ENCODE data around the gene RSPH6A.

Gene RSPH6A

GRCh38 chr19:45779231-45780145 lies 35.6 kb downstream of the RSPH6A start:
- peak; percentile 80 for DNase-seq

DNA sequence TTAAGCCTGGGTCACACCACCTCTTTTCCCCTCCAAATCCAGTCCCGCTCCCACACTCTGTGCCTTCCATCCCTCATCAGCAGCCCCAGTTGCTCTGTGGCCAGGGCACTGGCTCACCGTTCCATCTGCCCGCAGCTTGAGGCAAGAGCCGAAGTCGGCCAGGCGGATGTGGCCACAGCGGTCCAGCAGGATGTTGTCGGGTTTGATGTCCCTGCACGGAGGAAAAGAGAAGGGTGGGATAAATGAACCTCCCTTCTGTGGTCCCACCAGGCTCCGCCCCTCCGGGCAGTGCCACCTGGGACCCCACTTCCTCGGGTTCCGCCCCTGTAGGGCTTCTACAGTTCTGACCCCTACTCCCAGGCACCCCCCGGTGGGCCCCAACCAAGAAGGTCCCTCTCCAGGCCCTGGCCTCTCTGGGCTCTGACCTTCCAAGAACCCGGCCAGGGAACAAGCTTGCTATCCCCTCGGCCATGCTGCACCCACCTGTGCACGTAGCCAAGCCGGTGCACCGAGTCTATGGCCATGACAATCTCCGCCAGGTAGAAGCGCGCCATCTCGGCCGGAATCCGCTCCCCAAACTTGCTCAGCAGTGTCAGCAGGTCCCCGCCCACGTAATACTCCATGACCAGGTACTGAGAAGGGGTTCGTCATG lies 37.0 kb downstream of the RSPH6A start:
- DNase-seq, result peak; percentile 27

DNA sequence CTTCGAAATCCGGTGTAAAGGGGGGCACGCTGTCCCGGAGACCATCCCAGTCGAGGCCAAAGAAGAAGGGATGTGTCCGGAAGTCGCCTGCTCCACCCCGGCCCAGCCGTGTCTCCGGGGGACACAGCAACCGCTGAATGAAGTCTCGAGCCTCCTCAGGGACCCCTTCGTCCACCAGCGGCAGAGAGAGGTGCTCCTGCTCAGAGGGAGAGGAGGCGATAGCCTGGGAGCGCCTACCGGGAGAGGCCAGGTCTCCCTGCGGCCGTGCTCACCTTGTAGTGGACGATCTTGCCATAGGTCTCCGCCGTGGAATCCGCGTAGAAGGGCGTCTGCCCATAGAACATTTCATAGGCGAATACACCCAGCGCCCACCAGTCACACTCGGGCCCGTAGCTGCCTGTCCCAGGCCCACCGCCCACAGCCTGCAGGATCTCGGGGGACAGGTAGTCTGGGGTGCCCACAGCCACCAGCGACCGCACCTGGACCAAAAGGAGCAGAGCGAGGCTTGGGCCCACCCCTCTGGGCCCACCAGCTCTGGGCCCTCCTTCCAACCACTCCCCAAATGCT lies 37.6 kb downstream of the RSPH6A start:
- DNase-seq, result no peak

GRCh38 chr19:45774765-45775164 lies 40.3 kb downstream of the RSPH6A start:
- DNase-seq, result no peak

DNA sequence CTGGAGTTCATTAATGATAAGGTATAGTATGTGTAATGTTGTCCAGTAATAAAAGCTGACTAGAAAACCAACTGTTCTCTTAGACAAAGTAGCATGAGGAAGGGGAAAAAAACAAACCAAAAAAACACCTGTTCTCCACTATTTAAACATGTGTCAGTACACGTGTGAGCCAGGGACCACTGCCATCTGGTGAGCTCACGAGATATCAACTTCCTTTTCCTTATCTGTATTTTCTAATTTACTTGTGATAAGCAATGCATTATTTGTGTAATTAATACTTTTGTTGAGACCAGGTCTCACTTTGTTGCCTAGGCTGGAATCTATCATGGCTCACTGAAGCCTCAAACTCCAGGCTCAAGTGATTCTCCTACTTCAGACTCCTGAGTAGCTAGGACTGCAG lies 41.7 kb downstream of the RSPH6A start:
- DNase-seq, result peak; percentile 8

GRCh38 chr19:45772912-45773311 lies 42.2 kb downstream of the RSPH6A start:
- peak; percentile 21 for DNase-seq

GRCh38 chr19:45772130-45772840 lies 42.8 kb downstream of the RSPH6A start:
- DNase-seq, result peak; percentile 30

DNA sequence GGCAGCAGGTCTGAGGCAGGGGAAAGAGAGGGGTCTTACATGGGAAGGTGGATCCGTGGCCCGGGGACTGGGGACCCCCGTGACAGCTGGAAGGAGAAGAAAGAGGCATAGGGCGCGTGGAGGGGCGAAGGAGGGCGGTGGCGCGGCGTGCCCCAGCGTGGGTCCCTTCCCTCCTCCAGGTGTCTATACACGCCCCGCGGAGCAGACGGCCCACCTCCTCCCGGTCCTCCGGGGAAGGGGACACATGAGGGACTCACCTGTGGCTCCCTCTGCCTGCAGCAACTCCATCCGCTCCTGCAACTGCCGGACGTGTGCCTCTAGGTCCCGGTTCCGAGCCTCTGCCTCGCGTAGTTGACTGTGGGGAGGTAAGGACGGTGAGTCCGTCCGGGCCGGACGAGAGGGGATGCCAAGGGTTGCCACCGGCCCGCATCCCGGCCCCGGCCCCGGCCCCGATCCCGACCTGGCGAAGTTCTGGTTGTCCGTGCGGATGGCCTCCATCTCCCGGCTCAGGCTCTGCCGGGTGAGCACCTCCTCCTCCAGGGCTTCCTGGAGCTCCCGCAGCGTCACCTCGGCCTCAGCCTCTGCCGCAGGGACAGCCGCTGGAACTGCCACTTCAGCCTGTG lies 43.7 kb downstream of the RSPH6A start:
- DNase-seq, result peak; percentile 48

DNA sequence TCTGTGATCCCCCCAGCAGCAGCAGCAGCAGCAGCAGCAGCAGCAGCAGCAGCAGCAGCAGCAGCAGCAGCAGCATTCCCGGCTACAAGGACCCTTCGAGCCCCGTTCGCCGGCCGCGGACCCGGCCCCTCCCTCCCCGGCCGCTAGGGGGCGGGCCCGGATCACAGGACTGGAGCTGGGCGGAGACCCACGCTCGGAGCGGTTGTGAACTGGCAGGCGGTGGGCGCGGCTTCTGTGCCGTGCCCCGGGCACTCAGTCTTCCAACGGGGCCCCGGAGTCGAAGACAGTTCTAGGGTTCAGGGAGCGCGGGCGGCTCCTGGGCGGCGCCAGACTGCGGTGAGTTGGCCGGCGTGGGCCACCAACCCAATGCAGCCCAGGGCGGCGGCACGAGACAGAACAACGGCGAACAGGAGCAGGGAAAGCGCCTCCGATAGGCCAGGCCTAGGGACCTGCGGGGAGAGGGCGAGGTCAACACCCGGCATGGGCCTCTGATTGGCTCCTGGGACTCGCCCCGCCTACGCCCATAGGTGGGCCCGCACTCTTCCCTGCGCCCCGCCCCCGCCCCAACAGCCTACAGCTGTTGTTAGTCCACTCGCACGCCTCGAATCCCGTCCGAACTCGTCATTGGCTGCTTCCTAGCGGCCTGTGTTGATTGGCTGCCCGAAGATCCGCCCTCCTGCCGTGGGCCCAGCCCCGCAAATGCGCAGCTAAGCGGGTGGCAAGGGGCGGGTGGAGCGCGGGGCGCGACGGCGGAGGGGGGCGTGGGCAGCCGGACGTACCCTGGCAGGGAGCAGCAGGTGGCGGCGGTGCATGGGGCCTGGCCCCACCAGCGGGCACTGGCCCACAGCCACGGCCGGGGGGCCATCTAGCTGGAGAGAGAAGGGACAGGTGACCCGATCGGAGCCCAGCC lies 44.7 kb downstream of the RSPH6A start:
- DNase-seq, result peak; percentile 98

DNA sequence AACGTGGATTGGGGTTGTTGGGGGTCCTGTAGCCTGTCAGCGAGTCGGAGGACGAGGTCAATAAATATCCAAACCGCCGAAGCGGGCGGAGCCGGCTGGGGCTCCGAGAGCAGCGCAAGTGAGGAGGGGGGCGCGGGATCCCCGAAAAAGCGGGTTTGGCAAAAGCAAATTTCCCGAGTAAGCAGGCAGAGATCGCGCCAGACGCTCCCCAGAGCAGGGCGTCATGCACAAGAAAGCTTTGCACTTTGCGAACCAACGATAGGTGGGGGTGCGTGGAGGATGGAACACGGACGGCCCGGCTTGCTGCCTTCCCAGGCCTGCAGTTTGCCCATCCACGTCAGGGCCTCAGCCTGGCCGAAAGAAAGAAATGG lies 45.3 kb downstream of the RSPH6A start:
- no peak for DNase-seq

DNA sequence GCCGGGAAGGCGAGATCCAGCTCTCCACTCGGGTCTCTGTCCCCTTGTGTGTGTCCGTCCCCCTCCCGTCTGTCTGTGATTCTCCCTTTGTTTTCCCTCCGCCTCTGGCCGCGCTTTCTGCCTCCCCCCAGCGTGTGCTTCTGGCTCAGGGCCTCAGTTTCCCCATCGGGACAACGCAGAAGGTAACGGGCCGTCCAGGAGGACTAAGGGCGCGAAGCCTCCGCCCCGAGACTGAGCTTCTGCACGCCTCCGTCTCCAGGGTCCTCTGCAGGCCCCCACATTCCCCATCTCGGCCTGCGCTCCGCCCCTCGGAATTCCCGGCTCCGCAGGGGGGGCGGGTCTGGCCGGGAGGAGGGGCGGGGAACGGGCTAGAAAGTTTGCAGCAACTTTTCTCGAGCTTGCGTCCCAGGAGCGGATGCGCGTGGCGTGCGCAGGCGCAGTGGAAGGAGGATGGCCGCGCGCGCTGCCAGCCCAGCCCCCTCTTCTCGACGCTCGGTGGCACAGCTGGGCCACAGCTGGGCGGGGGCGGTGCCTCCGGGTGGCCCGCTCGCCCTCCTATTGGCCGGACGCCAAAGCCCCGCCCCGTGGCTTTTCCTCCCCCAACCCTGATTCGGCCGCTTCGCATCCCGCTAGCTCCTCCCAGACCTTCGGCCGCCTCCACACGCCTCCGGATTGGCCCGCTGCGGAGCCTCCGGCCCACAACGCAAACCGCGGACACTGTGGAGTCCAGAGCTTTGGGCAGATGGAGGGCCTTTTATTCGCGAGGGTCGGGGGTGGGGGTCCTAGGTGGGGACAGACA lies 45.9 kb downstream of the RSPH6A start, which contains the start of gene SIX5:
SIX5 (minus strand) TSS at position 269 of the 799 bp plus-strand sequence. CDS start 408 bp downstream, outside the sequence.
- peak; percentile 99 for DNase-seq

GRCh38 chr19:45768655-45768983 lies 46.5 kb downstream of the RSPH6A start:
- DNase-seq, result peak; percentile 82

- peak; percentile 84 for DNase-seq
These were observed 47.0 kb downstream of the RSPH6A start for GRCh38 chr19:45767881-45768654.

DNA sequence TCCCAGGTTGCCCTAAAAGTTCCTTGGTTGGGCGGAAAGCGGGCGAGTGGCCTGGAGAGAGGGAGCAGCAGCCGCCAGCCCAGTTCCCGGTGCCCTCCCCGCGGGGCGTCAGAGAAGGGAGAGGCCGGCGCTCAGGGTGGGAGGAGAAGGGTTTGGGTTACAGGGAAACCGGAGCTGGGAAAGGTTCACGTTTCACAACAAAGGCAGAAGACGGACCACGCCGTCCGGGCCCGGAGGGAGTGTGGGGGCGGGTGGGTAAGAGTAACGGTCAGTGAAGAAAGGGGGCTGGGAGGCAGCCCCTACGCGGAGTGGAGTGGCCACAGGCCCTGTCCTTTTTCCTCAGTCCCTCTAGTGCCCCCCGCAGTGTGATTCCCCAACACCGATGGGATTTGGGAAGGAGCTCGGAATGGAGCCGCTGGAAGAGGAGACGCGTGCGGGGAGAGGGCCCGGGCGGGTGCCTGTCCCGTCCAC lies 47.7 kb downstream of the RSPH6A start:
- DNase-seq, result peak; percentile 91

DNA sequence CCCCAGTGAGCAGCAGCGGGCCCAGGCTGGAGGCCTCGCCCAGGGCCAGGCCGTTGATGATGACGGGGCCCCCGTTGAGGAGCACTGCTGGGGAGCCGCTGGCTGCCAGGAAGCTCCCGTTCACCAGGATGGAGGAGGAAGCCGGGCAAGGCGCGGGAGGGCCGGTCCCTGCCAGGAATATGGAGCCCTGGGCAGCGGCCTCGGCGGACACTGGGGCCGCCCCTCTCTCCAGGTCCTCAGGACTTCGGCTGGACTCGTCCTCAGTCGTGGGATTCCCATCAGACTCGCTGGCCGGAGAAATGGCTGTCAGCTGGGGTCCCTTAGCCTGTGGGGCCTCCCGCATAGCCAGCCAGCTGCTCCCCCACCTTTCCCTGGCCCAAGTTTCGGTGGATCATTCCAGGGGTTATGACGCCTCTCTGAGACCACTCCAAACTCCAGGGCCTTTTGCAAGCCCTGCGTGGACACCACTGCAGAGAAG lies 48.2 kb downstream of the RSPH6A start:
- DNase-seq, result peak; percentile 75

DNA sequence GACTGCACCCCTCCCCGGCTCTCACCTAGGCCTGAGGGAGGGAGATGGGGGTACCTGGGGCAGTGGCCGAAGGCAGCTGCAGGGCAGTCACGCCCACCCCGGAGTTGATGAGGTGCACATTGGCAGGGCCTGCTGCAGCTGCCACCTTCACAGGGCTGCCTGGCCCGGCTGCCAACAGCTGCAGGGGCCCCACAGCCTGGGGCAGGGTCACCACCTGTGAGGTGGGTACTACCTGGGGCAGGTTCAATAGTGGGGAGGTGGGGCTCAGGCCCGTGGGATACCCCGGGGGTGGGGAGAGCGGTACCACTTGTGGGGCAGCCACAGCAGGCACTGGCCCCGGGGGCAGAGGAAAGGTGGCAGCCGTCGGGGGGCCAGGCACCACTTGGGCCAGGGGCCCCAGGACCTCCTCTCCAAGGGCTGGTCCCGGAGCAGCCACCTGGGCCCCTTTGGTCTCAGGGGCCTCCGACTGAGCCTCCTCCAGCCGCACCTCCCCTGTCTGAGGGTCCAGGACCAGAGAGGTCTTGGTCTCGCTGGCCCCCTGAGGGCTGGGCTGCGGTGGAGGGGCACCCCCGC lies 48.7 kb downstream of the RSPH6A start:
- DNase-seq, result peak; percentile 44

- DNase-seq, result peak; percentile 46
These were observed 49.3 kb downstream of the RSPH6A start for GRCh38 chr19:45765702-45766295.

- DNase-seq, result peak; percentile 52
These were observed 50.0 kb downstream of the RSPH6A start for GRCh38 chr19:45764945-45765701.

All from right hindlimb (tissue), 1 donor.